Progenitor cell of endocrine pancreas (in vitro differentiated cells): ENCODE measurements around the gene ROR1. TPM values are rescaled to one million over a fixed set of nuclear protein-coding genes. Genes with fewer than 3 reads are reported as not detected.

ENCODE experiments used
- DNase-seq: peaks from one replicate; pipeline ENCODE4 v3.0.0; 2021; ENCODE audit warnings: low spot score; ENCODE audit not compliant: unreplicated experiment
- H3K27ac Mint-ChIP-seq: 2 replicates; pipeline ENCODE4 v1.8.0; 2021; ENCODE audit warnings: mild to moderate bottlenecking, moderate library complexity, mixed read lengths
- H3K27me3 Mint-ChIP-seq: 2 replicates; pipeline ENCODE4 v1.8.0; 2021; ENCODE audit warnings: mixed read lengths
- H3K36me3 Mint-ChIP-seq: 2 replicates; pipeline ENCODE4 v1.8.0; 2022; ENCODE audit warnings: mixed read lengths; ENCODE audit not compliant: insufficient read depth
- H3K4me1 Mint-ChIP-seq: 2 replicates; pipeline ENCODE4 v1.8.0; 2021; ENCODE audit warnings: low read depth, mixed read lengths
- H3K4me3 Mint-ChIP-seq: 2 replicates; pipeline ENCODE4 v1.8.0; 2021; ENCODE audit warnings: low read depth, mild to moderate bottlenecking, moderate library complexity, mixed read lengths
- H3K9me3 Mint-ChIP-seq: 2 replicates; pipeline ENCODE4 v1.8.0; 2021; ENCODE audit warnings: low read depth, mixed read lengths
- CTCF ChIP-seq: fragments of 200-600 bp; sonication (generic); IDR thresholded peaks from one replicate; pipeline ENCODE4 v1.5.0; 2021; ENCODE audit warnings: antibody characterized with exemption, mild to moderate bottlenecking; ENCODE audit not compliant: unreplicated experiment
- total RNA-seq: library from RNA; stranded (reverse); gene quantifications from 2 replicates; pipeline ENCODE4 v1.2.1, GENCODE V29; 2021

ROR1 gene
- total RNA-seq, 1 donor from 2014 or later, result 63.8 TPM

GRCh38 chr1:64203420-64203819 lies 429.6 kb downstream of the ROR1 start, which contains the start of gene UBE2U:
TSS of gene UBE2U (plus strand) at chr1:64203623. CDS start at chr1:64204051, 428 bp downstream.
- DNase-seq, result no peak
- no peaks in the 10 kb centered on the region for H3K4me1 Mint-ChIP-seq
- no peak for TF ChIP-seq CTCF
- no peaks in the 10 kb centered on the region for H3K27me3 Mint-ChIP-seq
- H3K36me3 Mint-ChIP-seq, result no peaks in the 10 kb centered on the region
- peaks cover 7% of the 10 kb centered on the region for H3K9me3 Mint-ChIP-seq
- no peak within 1 kb of the TSS for H3K4me3 Mint-ChIP-seq
- H3K27ac Mint-ChIP-seq, result no peak within 1 kb of the TSS

DNA sequence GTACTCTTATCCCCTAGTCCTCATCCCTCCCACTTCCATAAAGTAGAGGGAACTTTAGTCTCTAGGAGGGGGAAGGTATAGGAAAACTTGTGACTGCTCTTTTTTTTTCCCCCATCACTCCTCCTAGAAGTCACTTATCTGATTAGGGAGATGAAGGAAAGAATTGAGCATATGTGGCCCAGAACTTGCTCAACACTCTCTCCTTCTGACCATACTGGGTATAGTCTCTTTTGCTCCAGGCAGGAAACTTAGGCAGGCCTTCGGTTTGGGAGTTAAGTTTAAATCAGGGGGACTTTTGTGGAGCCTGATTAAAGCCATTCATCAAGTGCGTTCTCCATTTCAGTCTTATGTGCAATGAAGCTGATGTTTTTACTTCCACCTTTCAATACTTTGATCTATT lies 435.4 kb downstream of the ROR1 start:
- no peak for TF ChIP-seq CTCF
- Mint-ChIP-seq H3K4me1 (no peaks in the 10 kb centered on the region), H3K27me3 (no peaks in the 10 kb centered on the region), H3K4me3 (no peak overlapping the region), H3K36me3 (no peaks in the 10 kb centered on the region), H3K9me3 (no peaks in the 10 kb centered on the region), H3K27ac (no peak overlapping the region)
- no peak for DNase-seq

DNA sequence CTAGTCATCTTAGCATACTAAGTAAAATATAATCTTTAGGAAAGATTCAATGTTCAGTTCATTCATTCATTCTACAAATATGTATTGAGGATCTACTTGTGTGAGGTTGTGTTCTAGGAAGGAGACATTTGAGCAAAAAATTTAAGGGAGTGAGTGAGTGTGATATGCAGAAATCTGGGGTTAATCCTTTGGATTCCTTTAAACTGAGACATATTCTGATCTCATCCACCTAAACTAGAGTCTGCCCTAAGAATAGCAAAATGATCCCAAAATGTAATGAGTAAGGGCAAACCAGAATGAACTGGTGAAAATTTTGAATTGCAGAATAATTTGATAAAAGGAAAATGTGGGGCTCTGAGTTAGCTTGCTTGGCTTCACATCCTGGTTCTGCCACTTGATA lies 438.2 kb downstream of the ROR1 start:
- DNase-seq, result no peak
- no peak overlapping the region for H3K4me3 Mint-ChIP-seq
- H3K27me3 Mint-ChIP-seq, result no peaks in the 10 kb centered on the region
- H3K9me3 Mint-ChIP-seq, result no peaks in the 10 kb centered on the region
- H3K27ac Mint-ChIP-seq, result no peak overlapping the region
- TF ChIP-seq CTCF, result no peak
- no peaks in the 10 kb centered on the region for H3K4me1 Mint-ChIP-seq
- no peaks in the 10 kb centered on the region for H3K36me3 Mint-ChIP-seq

DNA sequence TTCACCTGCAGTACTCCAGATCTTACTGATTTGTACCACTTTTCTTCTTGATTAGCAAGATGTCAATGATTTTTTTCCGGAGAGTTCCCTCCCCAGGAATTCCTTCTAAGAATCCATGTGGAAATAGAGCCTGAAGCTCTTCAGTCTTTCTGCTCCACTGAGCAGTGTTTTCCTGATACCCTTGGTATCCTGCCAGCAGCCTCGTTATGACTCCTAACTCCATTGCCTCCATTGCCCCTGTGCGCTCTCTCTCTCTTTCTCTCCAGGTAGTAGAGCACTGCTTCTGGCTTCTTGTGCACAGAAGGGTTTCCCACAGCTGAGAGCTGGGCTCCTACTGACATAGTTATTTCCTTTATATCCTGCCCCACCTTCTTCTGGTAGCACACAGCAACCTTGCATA lies 441.8 kb downstream of the ROR1 start:
- Mint-ChIP-seq H3K4me1 (no peaks in the 10 kb centered on the region), H3K4me3 (no peak overlapping the region), H3K9me3 (no peaks in the 10 kb centered on the region), H3K27me3 (no peaks in the 10 kb centered on the region), H3K36me3 (no peaks in the 10 kb centered on the region), H3K27ac (no peak overlapping the region)
- no peak for DNase-seq
- TF ChIP-seq CTCF, result no peak

GRCh38 chr1:64220241-64220640 lies 446.4 kb downstream of the ROR1 start:
- Mint-ChIP-seq H3K9me3 (no peaks in the 10 kb centered on the region), H3K4me1 (no peaks in the 10 kb centered on the region), H3K36me3 (no peaks in the 10 kb centered on the region), H3K27me3 (no peaks in the 10 kb centered on the region), H3K4me3 (no peak overlapping the region), H3K27ac (no peak overlapping the region)
- no peak for TF ChIP-seq CTCF
- DNase-seq, result no peak
